ENCODE measurements around the gene ABCF1. TPM values are rescaled to one million over a fixed set of nuclear protein-coding genes. Genes with fewer than 3 reads are reported as not detected.

ABCF1 gene
- 119 and 123 TPM in 2 replicates for total RNA-seq (2021; fragmentation: NEBNext Ultra II Directional; extraction: Animal tissue kit (Norgen Biotek cat#: 25700))
- 48.8 and 59.5 TPM in 2 replicates for polyA plus RNA-seq (2011; rRNA removed)
- polyA plus RNA-seq (2011; cell fraction: cytosol; rRNA removed): 71.0 TPM
- 104 TPM for polyA plus RNA-seq (2011; cell fraction: nucleus; rRNA removed)
- 112 to 134 TPM (median 123 TPM) in 4 replicates for polyA plus RNA-seq (2012, experiment 1 of 2)
- polyA plus RNA-seq (2012, experiment 2 of 2): 36.5 TPM
- 91.5 TPM for polyA plus RNA-seq (2013, experiment 1 of 2)
- polyA plus RNA-seq (2013, experiment 2 of 2): 94.1 TPM
- 84.1 and 96.9 TPM in 2 replicates for polyA minus RNA-seq (2011; rRNA and poly(A)+ RNA removed)
- 62.4 TPM for polyA minus RNA-seq (2011; cell fraction: cytosol; rRNA and poly(A)+ RNA removed)
- polyA minus RNA-seq (2011; cell fraction: nucleus; rRNA and poly(A)+ RNA removed): 48.9 TPM
- long read RNA-seq, experiment 1, partial matches to known transcripts: 100 of 110 reads
- long read RNA-seq, experiment 1, other reads (novel, unspliced or antisense): 7 of 110 reads
- long read RNA-seq, experiment 2, transcript ABCF1-201 (25 exons, 3,481 nt): major isoform, 11 of 156 reads
- long read RNA-seq, experiment 2, partial matches to known transcripts: 121 of 156 reads
- long read RNA-seq, experiment 2, other reads (novel, unspliced or antisense): 23 of 156 reads

- Histone ChIP-seq H3K4me3 (ENCODE audit: extremely low read depth in 1 of 4, insufficient read depth in 2 of 4, low read depth in 3 of 4, low read length in 4 of 4) (peak within 1 kb of the TSS; percentile 88 to 98 (median 95)), H3K23me2 (ENCODE audit: low read depth, low read length) (peaks cover 9% of the 10 kb centered on the region; the same call in 1 of the 2 replicates), H3K4me2 (ENCODE audit: insufficient read depth in 1 of 2, low read depth in 2 of 2, low read length in 2 of 2) (peak within 1 kb of the TSS; percentile 91 to 93), H4K8ac (ENCODE audit: extremely low read depth, insufficient read depth, low read length) (peak within 1 kb of the TSS; percentile 97), H3K14ac (ENCODE audit: insufficient read length) (no peak within 1 kb of the TSS), H3K27me3 (replicated peaks in 1 of 4; ENCODE audit: control insufficient read depth in 3 of 4, extremely low read depth in 1 of 4, insufficient read depth in 3 of 4, low read length in 3 of 4) (no peaks in the 10 kb centered on the region), H3K56ac (replicated peaks; ENCODE audit: insufficient read length, low read depth, low read length) (peak within 1 kb of the TSS; percentile 83), H3K36me3 (ENCODE audit: control insufficient read depth in 2 of 4, insufficient read depth in 4 of 4, low read length in 3 of 4) (peaks cover 0 to 8% (median 2%) of the 10 kb centered on the region in 4 experiments; a peak in 4 of 8 replicates), H2BK20ac (ENCODE audit: low read length) (no peak within 1 kb of the TSS), H2BK120ac (replicated peaks; ENCODE audit: low read depth, low read length) (no peak within 1 kb of the TSS), H4K91ac (replicated peaks; ENCODE audit: insufficient read length, low read length) (peak within 1 kb of the TSS; percentile 66), H2BK12ac (ENCODE audit: low read depth, low read length) (peak within 1 kb of the TSS; percentile 84), H3K4me1 (replicated peaks in 1 of 4; ENCODE audit: control insufficient read depth in 3 of 4, insufficient read depth in 4 of 4, low read length in 3 of 4) (peaks cover 0 to 4% (median 2%) of the 10 kb centered on the region in 4 experiments; a peak in 5 of 7 replicates), H2AK5ac (ENCODE audit: low read depth, low read length) (peak within 1 kb of the TSS; percentile 53; the same call in 1 of the 2 replicates), H3K18ac (ENCODE audit: extremely low read depth, low read length) (peak within 1 kb of the TSS; percentile 99), H3K79me1 (ENCODE audit: low read depth, low read length) (peaks cover 12% of the 10 kb centered on the region; the same call in 1 of the 2 replicates), H3K27ac (ENCODE audit: low read depth, low read length) (peak within 1 kb of the TSS; percentile 95), H3K9me3 (ENCODE audit: insufficient read depth in 2 of 2, low read depth in 1 of 2, low read length in 1 of 2) (no peaks in the 10 kb centered on the region), H4K5ac (ENCODE audit: insufficient read length, low read depth, low read length) (peak within 1 kb of the TSS; percentile 99), H2AFZ (ENCODE audit: low read length) (peak within 1 kb of the TSS; percentile 79), H2BK5ac (ENCODE audit: low read depth, low read length) (peak within 1 kb of the TSS; percentile 98), H2BK15ac (ENCODE audit: low read length) (peak within 1 kb of the TSS; percentile 88; the same call in 1 of the 2 replicates), H3K23ac (ENCODE audit: insufficient read length) (no peak within 1 kb of the TSS), H3K4ac (replicated peaks; ENCODE audit: insufficient read length, low read depth, low read length) (peak within 1 kb of the TSS; percentile 32), H3K79me2 (ENCODE audit: control insufficient read depth in 1 of 2, insufficient read depth in 2 of 2, low read length in 2 of 2) (peaks cover 23 to 45% of the 10 kb centered on the region in 2 experiments), H4K20me1 (replicated peaks in 1 of 2; ENCODE audit: control insufficient read depth in 1 of 2, insufficient read depth in 2 of 2, low read length in 2 of 2) (peaks cover 0 to 16% of the 10 kb centered on the region in 2 experiments), H3K9ac (replicated peaks in 1 of 4; ENCODE audit: extremely low read depth in 1 of 4, low read depth in 3 of 4, low read length in 3 of 4) (peak within 1 kb of the TSS; percentile 61 to 98 (median 94))
- FAIRE-seq (no peak), DNase-seq (ENCODE audit: low read depth in 1 of 2, low spot score in 2 of 2) (peak; percentile 90 to 100)
- WGBS, 2 experiments (ENCODE audit: extremely low coverage in 1 of 2, insufficient coverage in 1 of 2, insufficient read length in 1 of 2, insufficient replicate concordance in 2 of 2, low coverage in 1 of 2, low lambda C conversion rate in 2 of 2, missing lambda C conversion rate in 1 of 2): 1% methylated on average over 59 of the region's 59 CpGs; no CpG with 5 or more reads in 1 of the 2 experiments
- POLR2A ChIA-PET (ENCODE audit: partially characterized antibody): interaction anchor here (0.7 to 3.5 kb wide), 20 partner anchors 9 to 970 kb away, joined by 3 to 34 read pairs (median 4); partner anchors contain the start of genes DHX16, GNL1, MRPS18B and PRR3
- CTCF ChIA-PET (ENCODE audit: partially characterized antibody): interaction anchor here (0.6 to 2.2 kb wide), 5 partner anchors 8 to 161 kb away, joined by 3 to 11 read pairs (median 3); no protein-coding TSS in a partner anchor
- TF ChIP-seq ASH2L (IDR thresholded peaks at IDR 0.05; ENCODE audit: low read length) (peak; percentile 90), GABPA (IDR thresholded peaks at IDR 0.05; ENCODE audit: borderline replicate concordance, insufficient read depth, low read length) (peak; percentile 95), SIN3A (conservative IDR thresholded peaks at IDR 0.05 in 1 of 2, IDR thresholded peaks at IDR 0.05 in 1 of 2; ENCODE audit: low read depth in 1 of 2, low read length in 2 of 2) (peak; percentile 32 to 90; a peak in 3 of 4 replicates), BACH1 (IDR thresholded peaks at IDR 0.05; ENCODE audit: low read length) (peak; percentile 26; the same call in 1 of the 2 replicates), E2F6 (IDR thresholded peaks at IDR 0.05) (peak; percentile 84), SAP30 (IDR thresholded peaks at IDR 0.05; ENCODE audit: insufficient read depth, insufficient replicate concordance, low read length) (peak; percentile 70), SP1 (IDR thresholded peaks at IDR 0.05; ENCODE audit: low read depth, low read length) (peak; percentile 65; the same call in 1 of the 2 replicates)
Observed at GRCh38 chr6:30571075-30571761, at the start of gene ABCF1. Gene ABCF1, plus strand, starts transcription at chr6:30571442. Its CDS starts 46 bp downstream, at chr6:30571488.
